RWPE2 (cell line): Measurements from ENCODE around the gene RPL3.

ENCODE experiments used
- ATAC-seq: fragments of 200-7000 bp; cut with Tn5 transposase; 3 replicates; pipeline ENCODE4 v1.9.1; 2021; ENCODE audit warnings: low read depth
- DNase-seq: peaks from one replicate; pipeline ENCODE4 v3.0.0-alpha.2; 2020; ENCODE audit warnings: low spot score
- H3K27ac ChIP-seq: fragments of 450-650 bp; 2 replicates; pipeline ENCODE4 v1.5.1; 2017; ENCODE audit warnings: mild to moderate bottlenecking; ENCODE audit not compliant: poor library complexity, severe bottlenecking
- H3K27me3 ChIP-seq: fragments of 250-450 bp; sonication (Bioruptor Pico); 2 replicates; pipeline ENCODE4 v1.5.1; 2021; ENCODE audit warnings: mild to moderate bottlenecking, moderate library complexity; ENCODE audit not compliant: insufficient read depth, poor library complexity, severe bottlenecking
- H3K36me3 ChIP-seq: fragments of 250-450 bp; sonication (Bioruptor Pico); 2 replicates; pipeline ENCODE4 v1.5.1; 2020; ENCODE audit warnings: low read depth, mild to moderate bottlenecking, moderate library complexity
- H3K4me1 ChIP-seq: fragments of 250-450 bp; sonication (Bioruptor Pico); 2 replicates; pipeline ENCODE4 v1.5.1; 2021; ENCODE audit warnings: mild to moderate bottlenecking, moderate library complexity; ENCODE audit not compliant: insufficient read depth, poor library complexity, severe bottlenecking
- H3K4me3 ChIP-seq: fragments of 250-450 bp; sonication (Bioruptor Pico); 2 replicates; pipeline ENCODE4 v1.5.1; 2021; ENCODE audit warnings: mild to moderate bottlenecking, moderate library complexity; ENCODE audit not compliant: severe bottlenecking
- H3K9me3 ChIP-seq: fragments of 250-450 bp; sonication (Bioruptor Pico); 2 replicates; pipeline ENCODE4 v1.5.1; 2021; ENCODE audit warnings: mild to moderate bottlenecking, moderate library complexity; ENCODE audit not compliant: severe bottlenecking
- CTCF ChIP-seq: fragments of 450-650 bp; IDR thresholded peaks from one replicate; pipeline ENCODE4 v1.5.1; 2017; ENCODE audit warnings: mild to moderate bottlenecking, moderate library complexity; ENCODE audit not compliant: poor library complexity, severe bottlenecking

RPL3 gene

GRCh38 chr22:39284983-39285382 lies 34.4 kb downstream of the RPL3 start:
- H3K27me3 ChIP-seq = no peaks in the 10 kb centered on the region
- TF ChIP-seq CTCF = no peak
- H3K36me3 ChIP-seq = no peaks in the 10 kb centered on the region
- H3K4me1 ChIP-seq = peaks cover 19% of the 10 kb centered on the region
- no peak overlapping the region for H3K27ac ChIP-seq
- ATAC-seq (no peak), DNase-seq (no peak)
- no peak overlapping the region for H3K4me3 ChIP-seq
- no peaks in the 10 kb centered on the region for H3K9me3 ChIP-seq

- peaks cover 16% of the 10 kb centered on the region for H3K4me1 ChIP-seq
- DNase-seq = no peak
- peak overlapping the region; percentile 57 for H3K27ac ChIP-seq
Observed at GRCh38 chr22:39284142-39284980, 35.1 kb downstream of the RPL3 start.

GRCh38 chr22:39283322-39284141 lies 35.9 kb downstream of the RPL3 start:
- peak; percentile 74 for ATAC-seq
- H3K4me1 ChIP-seq = peaks cover 16% of the 10 kb centered on the region
- no peak for DNase-seq
- peak overlapping the region; percentile 57 for H3K27ac ChIP-seq
- no peaks in the 10 kb centered on the region for H3K9me3 ChIP-seq
- no peaks in the 10 kb centered on the region for H3K27me3 ChIP-seq
- TF ChIP-seq CTCF = no peak
- no peak overlapping the region for H3K4me3 ChIP-seq
- no peaks in the 10 kb centered on the region for H3K36me3 ChIP-seq

More at GRCh38 chr22:39284142-39284980, 35.1 kb downstream of the RPL3 start:
- Histone ChIP-seq H3K9me3 (no peaks in the 10 kb centered on the region), H3K4me3 (no peak overlapping the region), H3K27me3 (no peaks in the 10 kb centered on the region), H3K36me3 (no peaks in the 10 kb centered on the region)
- no peak for TF ChIP-seq CTCF
- ATAC-seq = peak; percentile 8; the same call in 1 of the 3 replicates

GRCh38 chr22:39282645-39283321 lies 36.6 kb downstream of the RPL3 start:
- Histone ChIP-seq H3K27me3 (no peaks in the 10 kb centered on the region), H3K4me1 (peaks cover 16% of the 10 kb centered on the region), H3K9me3 (no peaks in the 10 kb centered on the region), H3K27ac (peak overlapping the region; percentile 57), H3K4me3 (no peak overlapping the region), H3K36me3 (no peaks in the 10 kb centered on the region)
- peak; percentile 48 for ATAC-seq
- DNase-seq = no peak
- TF ChIP-seq CTCF = peak; percentile 35
